ENCODE measurements around the gene RABGAP1L.

The RABGAP1L gene

GRCh38 chr1:174954073-174954460, 794.7 kb downstream of the RABGAP1L start:
- no peak for DNase-seq

GRCh38 chr1:174954671-174955669, 795.6 kb downstream of the RABGAP1L start:
- DNase-seq = no peak

- DNase-seq = no peak
Observed at GRCh38 chr1:174956086-174956485, 796.8 kb downstream of the RABGAP1L start.

GRCh38 chr1:174956976-174957375, 797.7 kb downstream of the RABGAP1L start:
- no peak for DNase-seq

- DNase-seq = no peak
Observed at GRCh38 chr1:174957829-174958228, 798.5 kb downstream of the RABGAP1L start.

GRCh38 chr1:174958396-174958795, 799.1 kb downstream of the RABGAP1L start:
- DNase-seq = no peak

GRCh38 chr1:174960362-174960761, 801.0 kb downstream of the RABGAP1L start:
- DNase-seq = no peak

GRCh38 chr1:174963529-174964125, 804.3 kb downstream of the RABGAP1L start:
- DNase-seq = no peak

- DNase-seq = no peak
Observed at GRCh38 chr1:174964261-174964971, 805.1 kb downstream of the RABGAP1L start.

- no peak for DNase-seq
Observed at GRCh38 chr1:174964972-174965361, 805.6 kb downstream of the RABGAP1L start.

GRCh38 chr1:174965362-174966007, 806.2 kb downstream of the RABGAP1L start:
- DNase-seq = no peak

- no peak for DNase-seq
Observed at GRCh38 chr1:174966008-174966572, 806.8 kb downstream of the RABGAP1L start.

- no peak for DNase-seq
Observed at GRCh38 chr1:174967845-174968705, 808.8 kb downstream of the RABGAP1L start.

- DNase-seq = no peak
Observed at GRCh38 chr1:174968750-174969244, 809.5 kb downstream of the RABGAP1L start.

GRCh38 chr1:174969977-174970376, 810.7 kb downstream of the RABGAP1L start:
- DNase-seq = no peak

GRCh38 chr1:174971466-174971865, 812.1 kb downstream of the RABGAP1L start:
- no peak for DNase-seq

GRCh38 chr1:174971902-174972301, 812.6 kb downstream of the RABGAP1L start:
- DNase-seq = no peak

GRCh38 chr1:174974711-174975119, 815.4 kb downstream of the RABGAP1L start:
- DNase-seq = no peak

GRCh38 chr1:174975764-174976163, 816.4 kb downstream of the RABGAP1L start:
- no peak for DNase-seq

- no peak for DNase-seq
Observed at GRCh38 chr1:174976436-174977108, 817.3 kb downstream of the RABGAP1L start.

Data from stimulated activated CD4-positive, alpha-beta T cell treated with anti-CD3 and anti-CD28 coated beads, Interleukin-12 subunit alpha, Interleukin-12 subunit beta, amount 100 ng/mL, for 4 hours (primary cell).